Common myeloid progenitor, CD34-positive (primary cell): ENCODE measurements around the gene ANKRD13C.

ENCODE experiments used
- CTCF ChIA-PET: fragments of 350-600 bp; sonication (Branson Sonifier 250); formaldehyde crosslinking; loops from one replicate; lab custom pipeline; 2021; ENCODE audit warnings: antibody characterized with exemption; lab: Charles Lee
- POLR2A ChIA-PET: fragments of 350-600 bp; sonication (Branson Sonifier 250); formaldehyde crosslinking; loops from one replicate; lab custom pipeline; 2021; ENCODE audit warnings: antibody characterized with exemption; lab: Charles Lee
- DNase-seq, 3 donors: peaks; one replicate each; pipeline versions ENCODE4 v3.0.0 to v3.0.0-alpha.2; 2013
- H3K27ac ChIP-seq, 2 experiments: 1 replicate in 1 of 2; 2 replicates in 1 of 2; pipeline ENCODE4 v1.7.0; 2013; ENCODE audit warnings: inconsistent platforms in 2 of 2, low read length in 2 of 2, mild to moderate bottlenecking in 2 of 2, low read depth in 1 of 2, moderate library complexity in 1 of 2; ENCODE audit not compliant: severe bottlenecking in 2 of 2, insufficient read depth in 1 of 2, poor library complexity in 1 of 2
- H3K27me3 ChIP-seq, 5 experiments: replicated peaks in 2 of 5; 1 replicate in 3 of 5; 2 replicates in 2 of 5; pipeline versions ENCODE4 v1.6.1 to v1.7.0; 2013; ENCODE audit warnings: low read length in 4 of 5, mild to moderate bottlenecking in 2 of 5, moderate library complexity in 2 of 5, inconsistent platforms in 1 of 5; ENCODE audit not compliant: insufficient read depth in 5 of 5, control insufficient read depth in 4 of 5
- H3K36me3 ChIP-seq, 4 experiments: 1 replicate in 2 of 4; 2 replicates in 2 of 4; pipeline versions ENCODE4 v1.6.1 to v1.7.0; 2013; ENCODE audit warnings: low read length in 3 of 4, control low read depth in 1 of 4, mild to moderate bottlenecking in 1 of 4; ENCODE audit not compliant: control insufficient read depth in 4 of 4, insufficient read depth in 4 of 4
- H3K4me1 ChIP-seq, 4 experiments: 1 replicate in 3 of 4; 2 replicates in 1 of 4; pipeline versions ENCODE4 v1.6.1 to v1.7.1; 2013; ENCODE audit warnings: low read length in 3 of 4, mild to moderate bottlenecking in 3 of 4, control low read depth in 1 of 4, inconsistent platforms in 1 of 4, moderate library complexity in 1 of 4; ENCODE audit not compliant: control insufficient read depth in 4 of 4, insufficient read depth in 4 of 4; ENCODE audit errors: control extremely low read depth in 1 of 4
- H3K4me3 ChIP-seq, 7 experiments: 1 replicate in 4 of 7; 2 replicates in 3 of 7; pipeline versions ENCODE4 v1.5.1 to v1.7.0; 2013; ENCODE audit warnings: mild to moderate bottlenecking in 7 of 7, low read length in 6 of 7, moderate library complexity in 6 of 7, inconsistent platforms in 2 of 7, low read depth in 2 of 7, control low read depth in 1 of 7; ENCODE audit not compliant: insufficient read depth in 4 of 7, control insufficient read depth in 1 of 7; ENCODE audit errors: extremely low read depth in 1 of 7
- H3K9me3 ChIP-seq, 5 experiments: 1 replicate in 4 of 5; 2 replicates in 1 of 5; pipeline versions ENCODE4 v1.6.1 to v1.7.1; 2013; ENCODE audit warnings: low read length in 4 of 5, mild to moderate bottlenecking in 2 of 5, inconsistent platforms in 1 of 5, low read depth in 1 of 5, moderate library complexity in 1 of 5; ENCODE audit not compliant: control insufficient read depth in 4 of 5, insufficient read depth in 2 of 5; ENCODE audit errors: control extremely low read depth in 1 of 5
- WGBS: methylation state at CpG from one replicate; pipeline ENCODE4 v1.1.5; 2013; ENCODE audit not compliant: insufficient coverage; 5-methylcytosine and 5-hydroxymethylcytosine counted together

The ANKRD13C gene

DNA sequence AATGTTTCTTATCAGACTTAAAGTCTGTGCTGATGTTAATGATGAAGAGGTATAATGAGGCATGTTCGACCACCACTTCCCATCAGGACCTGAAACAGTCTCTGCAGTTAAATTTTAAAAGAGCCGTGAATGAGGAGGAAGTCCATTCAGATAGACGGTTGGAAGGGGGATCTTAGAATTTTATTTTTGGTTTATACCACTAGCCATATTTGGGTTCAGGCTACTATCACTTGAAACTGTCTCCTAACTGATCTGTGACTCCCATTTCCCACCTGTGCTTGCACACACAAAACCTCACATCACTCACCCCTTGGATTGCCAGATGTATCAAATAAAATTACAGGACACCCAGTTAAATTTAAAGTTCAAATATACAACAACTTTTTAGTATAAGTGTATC, 9.9 kb upstream of the ANKRD13C start:
- Histone ChIP-seq H3K27me3 (no peaks in the 10 kb centered on the region), H3K36me3 (no peaks in the 10 kb centered on the region), H3K27ac (no peak overlapping the region), H3K4me3 (no peak overlapping the region), H3K9me3 (no peaks in the 10 kb centered on the region), H3K4me1 (no peaks in the 10 kb centered on the region)
- DNase-seq, result no peak
- WGBS, result no CpG with 5 or more reads among the region's 3 CpGs
- POLR2A ChIA-PET, result no interaction called here
- CTCF ChIA-PET, result no interaction called here

DNA sequence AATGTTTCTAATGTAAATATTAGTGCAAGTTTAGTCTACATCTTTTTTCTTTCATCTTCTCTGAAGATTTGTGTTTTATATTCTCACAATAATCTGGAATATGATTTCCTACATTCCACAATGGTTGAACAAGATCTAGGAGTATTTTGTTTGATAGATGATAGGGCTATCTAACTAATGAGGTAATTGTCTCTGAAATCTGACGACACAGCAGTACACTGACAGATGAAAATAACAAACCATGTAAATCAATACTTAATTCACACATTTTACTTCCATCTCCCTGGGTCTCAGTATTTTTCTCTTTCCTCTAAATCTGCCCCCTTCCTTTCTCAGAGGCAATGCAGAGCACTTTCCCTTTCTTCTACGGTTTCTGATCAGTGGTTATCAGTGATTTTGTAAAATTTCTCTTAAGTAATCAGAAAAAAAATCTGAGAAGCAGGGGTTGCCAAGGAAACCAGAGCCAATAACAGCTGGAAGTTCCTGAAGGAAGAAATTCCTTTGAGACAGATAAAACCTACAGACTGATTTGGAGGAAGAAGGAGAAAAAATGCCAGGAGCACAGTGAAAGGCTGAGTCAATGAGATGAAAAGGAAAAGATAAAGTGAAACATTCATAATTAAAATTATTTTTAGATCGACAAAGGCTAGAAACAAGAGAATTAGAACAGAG, 7.3 kb upstream of the ANKRD13C start:
- no peaks in the 10 kb centered on the region for H3K27me3 ChIP-seq
- H3K9me3 ChIP-seq, result no peaks in the 10 kb centered on the region
- H3K27ac ChIP-seq, result no peak overlapping the region
- POLR2A ChIA-PET, result no interaction called here
- no peak for DNase-seq
- WGBS, result no CpG with 5 or more reads among the region's 3 CpGs
- no peaks in the 10 kb centered on the region for H3K4me1 ChIP-seq
- CTCF ChIA-PET, result no interaction called here
- H3K36me3 ChIP-seq, result no peaks in the 10 kb centered on the region
- H3K4me3 ChIP-seq, result no peak overlapping the region

DNA sequence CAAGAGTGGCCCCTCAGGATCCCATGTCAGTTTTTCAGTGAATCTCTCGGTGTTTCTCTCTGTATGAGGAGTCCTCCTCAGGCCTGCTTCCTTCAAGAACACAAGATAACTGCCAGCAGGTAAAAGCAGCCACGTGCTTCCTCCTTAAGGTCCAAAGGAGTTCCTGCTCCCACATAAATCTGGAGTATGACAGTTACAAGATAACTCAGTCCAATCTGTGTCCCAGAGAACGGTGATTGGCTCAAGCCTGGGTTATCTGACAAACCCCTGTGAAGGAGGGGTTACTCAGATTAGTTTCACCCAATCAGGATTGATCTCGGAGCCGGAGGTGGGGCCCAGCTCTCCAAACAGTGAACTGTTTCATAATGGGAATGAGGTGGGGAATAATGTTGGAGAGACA, 5.8 kb upstream of the ANKRD13C start:
- H3K4me1 ChIP-seq, result peaks cover 0 to under 1% (median 0%) of the 10 kb centered on the region in 4 experiments
- no peaks in the 10 kb centered on the region for H3K36me3 ChIP-seq
- H3K9me3 ChIP-seq, result no peaks in the 10 kb centered on the region
- no peak overlapping the region for H3K27ac ChIP-seq
- ChIA-PET CTCF (interaction anchor here (0.6 kb wide), 1 partner anchor 85 kb away, joined by 4 read pairs; no protein-coding TSS in a partner anchor), POLR2A (no interaction called here)
- no peak overlapping the region for H3K4me3 ChIP-seq
- no peaks in the 10 kb centered on the region for H3K27me3 ChIP-seq
- DNase-seq, result no peak
- WGBS, result 96% methylated on average over 5 of the region's 5 CpGs

DNA sequence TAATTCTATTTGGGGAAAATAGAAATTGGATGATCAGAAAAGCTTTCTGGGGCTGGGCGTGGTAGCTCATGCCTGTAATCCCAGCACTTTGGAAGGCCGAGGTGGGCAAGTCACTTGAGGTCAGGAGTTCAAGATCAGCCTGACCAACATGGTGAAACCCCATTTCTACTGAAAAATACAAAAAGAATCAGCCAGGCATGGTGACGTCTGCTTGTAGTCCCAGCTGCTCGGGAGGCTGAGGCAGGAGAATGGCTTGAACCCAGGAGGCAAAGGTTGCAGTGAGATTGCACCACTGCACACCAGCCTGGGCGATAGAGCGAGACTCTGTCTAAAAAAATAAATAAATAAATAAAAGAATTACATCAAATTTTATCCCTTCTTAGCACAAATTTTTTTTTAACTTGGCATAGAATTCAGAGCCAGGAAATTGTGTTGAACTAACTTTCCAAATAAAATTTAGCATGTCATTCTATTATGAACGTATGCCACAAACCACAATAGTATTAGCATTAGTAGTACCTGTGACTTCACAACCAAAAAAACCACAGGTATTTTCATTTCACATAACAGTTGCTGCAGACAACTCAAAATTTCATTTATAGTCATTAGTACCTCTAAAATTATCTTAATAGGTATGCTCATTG, 4.5 kb upstream of the ANKRD13C start:
- WGBS, result 82% methylated on average over 5 of the region's 7 CpGs
- Histone ChIP-seq H3K4me3 (no peak overlapping the region), H3K9me3 (no peaks in the 10 kb centered on the region), H3K36me3 (no peaks in the 10 kb centered on the region), H3K4me1 (peaks cover 0 to 6% (median 3%) of the 10 kb centered on the region in 4 experiments), H3K27ac (no peak overlapping the region), H3K27me3 (no peaks in the 10 kb centered on the region)
- POLR2A ChIA-PET, result no interaction called here
- CTCF ChIA-PET, result no interaction called here
- DNase-seq, result peak in 2 of 3 donors; percentile 7 to 18

DNA sequence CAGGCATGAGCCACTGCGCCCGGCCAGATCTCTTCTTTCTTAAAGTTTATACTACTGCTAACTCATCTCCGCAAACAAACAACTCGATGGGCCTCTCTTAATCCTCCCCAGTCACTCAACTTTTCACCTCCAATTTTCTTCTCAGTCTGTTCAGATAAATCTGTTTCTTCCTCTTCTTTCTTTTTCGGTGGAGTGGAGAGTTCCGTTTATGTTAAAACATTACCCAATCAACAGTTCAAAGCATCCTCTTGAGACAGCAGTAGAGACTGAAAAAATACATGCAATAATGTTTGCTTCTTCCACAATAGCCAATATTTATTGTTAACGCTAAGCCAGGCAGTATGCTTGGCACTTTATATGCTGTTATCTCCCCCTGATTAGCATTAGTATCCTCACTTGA, 1.4 kb upstream of the ANKRD13C start:
- Histone ChIP-seq H3K4me3 (no peak overlapping the region), H3K4me1 (peaks cover 11 to 22% (median 16%) of the 10 kb centered on the region in 4 experiments), H3K36me3 (peaks cover under 1 to 3% (median under 1%) of the 10 kb centered on the region in 4 experiments), H3K27ac (no peak overlapping the region), H3K9me3 (no peaks in the 10 kb centered on the region), H3K27me3 (no peaks in the 10 kb centered on the region)
- DNase-seq, result no peak
- POLR2A ChIA-PET, result no interaction called here
- CTCF ChIA-PET, result interaction anchor here (1.7 kb wide), 1 partner anchor 8 kb away, joined by 5 read pairs; no protein-coding TSS in a partner anchor
- 100% methylated on average over 5 of the region's 7 CpGs for WGBS

DNA sequence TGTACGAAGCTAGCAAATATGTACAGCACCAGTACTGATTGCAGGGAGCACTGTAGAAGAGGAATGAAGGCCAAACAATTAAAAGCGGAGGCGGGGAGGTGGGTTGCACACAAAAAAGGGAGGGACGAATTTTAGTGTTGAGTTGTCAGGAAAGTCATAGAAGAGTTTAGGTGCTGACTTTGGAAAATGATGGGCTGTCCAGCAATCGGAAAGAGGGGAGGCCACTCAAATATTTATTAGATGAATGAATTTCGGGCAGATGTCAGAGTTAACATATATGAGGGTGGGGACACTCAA, 537 bp upstream of the ANKRD13C start:
- no peak for DNase-seq
- WGBS, result 66% methylated on average over 6 of the region's 6 CpGs
- H3K27ac ChIP-seq, result peak overlapping the region; percentile 94 to 98
- H3K4me1 ChIP-seq, result peaks cover 11 to 22% (median 16%) of the 10 kb centered on the region in 4 experiments
- CTCF ChIA-PET, result interaction anchor here (0.9 to 1.7 kb wide), 2 partner anchors 8 to 55 kb away, joined by 3 to 5 read pairs; no protein-coding TSS in a partner anchor
- H3K36me3 ChIP-seq, result peaks cover 2 to 4% (median 4%) of the 10 kb centered on the region in 4 experiments
- POLR2A ChIA-PET, result interaction anchor here (1.2 kb wide), 1 partner anchor 56 kb away, joined by 12 read pairs; the partner anchor contains the start of gene CTH
- H3K9me3 ChIP-seq, result no peaks in the 10 kb centered on the region
- no peaks in the 10 kb centered on the region for H3K27me3 ChIP-seq
- peak overlapping the region; percentile 87 to 99 (median 96) for H3K4me3 ChIP-seq
